Neural crest cell (in vitro differentiated cells): ENCODE results near the gene MMEL1. TPM values are rescaled to one million over a fixed set of nuclear protein-coding genes. Genes with fewer than 3 reads are reported as not detected.
A peak's percentile ranks its signal among the peaks of the same experiment; 100 is the strongest.

ENCODE experiments used
- DNase-seq: peaks from one replicate; pipeline ENCODE4 v3.0.0; 2021; ENCODE audit warnings: low read depth, mixed read lengths, low spot score
- H3K27ac Mint-ChIP-seq: one replicate; pipeline ENCODE4 v1.8.0; 2021; ENCODE audit warnings: mild to moderate bottlenecking, mixed read lengths; ENCODE audit not compliant: unreplicated experiment
- H3K27me3 Mint-ChIP-seq: 2 replicates; pipeline ENCODE4 v1.8.0; 2021; ENCODE audit warnings: low read depth, mild to moderate bottlenecking, mixed read lengths
- H3K36me3 Mint-ChIP-seq: 2 replicates; pipeline ENCODE4 v1.8.0; 2021; ENCODE audit warnings: low read depth, mild to moderate bottlenecking, mixed read lengths
- H3K4me1 Mint-ChIP-seq: 2 replicates; pipeline ENCODE4 v1.8.0; 2021; ENCODE audit warnings: mixed read lengths
- H3K4me3 Mint-ChIP-seq: one replicate; pipeline ENCODE4 v1.8.0; 2021; ENCODE audit warnings: mild to moderate bottlenecking, mixed read lengths
- H3K9me3 Mint-ChIP-seq: 2 replicates; pipeline ENCODE4 v1.8.0; 2021; ENCODE audit warnings: mixed read lengths
- CTCF ChIP-seq: fragments of 200-600 bp; sonication (generic); conservative IDR thresholded peaks from 2 replicates; pipeline ENCODE4 v1.5.0; 2021; ENCODE audit warnings: antibody characterized with exemption, mild to moderate bottlenecking
- total RNA-seq: library from RNA; stranded (reverse); gene quantifications from 2 replicates; pipeline ENCODE4 v1.2.1, GENCODE V29; 2021

Gene MMEL1
- total RNA-seq, 1 donor from 2014 or later: 0.51 TPM

GRCh38 chr1:2617971-2618470 lies 14.8 kb downstream of the MMEL1 start:
- peaks cover 12% of the 10 kb centered on the region for H3K4me1 Mint-ChIP-seq
- peaks cover 3% of the 10 kb centered on the region for H3K36me3 Mint-ChIP-seq
- peaks cover 27% of the 10 kb centered on the region for H3K27me3 Mint-ChIP-seq
- DNase-seq: no peak
- H3K9me3 Mint-ChIP-seq: peaks cover 5% of the 10 kb centered on the region
- no peak for TF ChIP-seq CTCF
- H3K4me3 Mint-ChIP-seq: no peak overlapping the region
- no peak overlapping the region for H3K27ac Mint-ChIP-seq

GRCh38 chr1:2614145-2614544 lies 18.7 kb downstream of the MMEL1 start:
- peaks cover 5% of the 10 kb centered on the region for H3K9me3 Mint-ChIP-seq
- TF ChIP-seq CTCF: no peak
- H3K27ac Mint-ChIP-seq: no peak overlapping the region
- no peaks in the 10 kb centered on the region for H3K36me3 Mint-ChIP-seq
- peaks cover 16% of the 10 kb centered on the region for H3K27me3 Mint-ChIP-seq
- H3K4me1 Mint-ChIP-seq: peaks cover 12% of the 10 kb centered on the region
- no peak overlapping the region for H3K4me3 Mint-ChIP-seq
- DNase-seq: no peak

DNA sequence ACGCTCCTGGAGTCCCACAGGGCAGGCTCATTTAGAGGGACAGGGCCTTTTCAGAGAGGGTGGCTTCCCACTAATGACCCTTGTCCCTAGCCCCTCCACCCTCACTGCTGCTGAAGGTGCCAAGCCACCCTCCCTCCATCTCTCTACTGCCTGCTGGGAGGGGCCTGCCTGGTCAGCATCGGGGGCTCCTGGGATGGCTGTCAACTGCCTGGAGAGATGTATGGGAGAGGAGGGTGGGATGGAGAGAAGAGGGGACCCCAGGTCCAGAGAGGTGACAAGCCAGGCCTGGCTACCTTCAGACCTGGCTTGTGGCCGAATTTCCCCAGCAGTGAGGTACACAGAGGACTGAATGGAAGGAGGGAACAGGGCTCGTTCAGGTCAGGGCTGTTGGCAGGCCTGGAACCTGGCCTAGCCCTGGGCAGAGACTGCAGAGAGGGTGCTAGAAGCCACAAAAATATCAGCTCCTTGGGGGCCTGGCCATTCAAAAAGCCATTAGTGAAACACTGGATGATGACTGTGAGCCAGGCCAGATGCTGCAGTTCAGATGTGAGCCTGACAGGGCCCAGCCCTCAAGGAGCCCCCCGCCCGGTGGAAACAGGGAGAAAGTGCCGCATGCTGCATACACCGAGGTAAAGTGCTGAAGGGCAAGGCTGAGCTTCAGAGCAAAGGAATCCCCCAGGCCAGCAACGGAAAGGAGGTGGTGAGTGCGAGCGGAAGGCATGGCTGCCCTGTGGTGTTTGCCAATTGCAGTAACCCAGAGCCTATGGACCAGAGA lies 20.0 kb downstream of the MMEL1 start:
- peaks cover 3% of the 10 kb centered on the region for H3K4me1 Mint-ChIP-seq
- TF ChIP-seq CTCF: no peak

GRCh38 chr1:2611621-2612437 lies 21.0 kb downstream of the MMEL1 start:
- Mint-ChIP-seq H3K27me3 (peaks cover 16% of the 10 kb centered on the region), H3K9me3 (peaks cover 5% of the 10 kb centered on the region), H3K4me1 (no peaks in the 10 kb centered on the region), H3K27ac (no peak overlapping the region), H3K4me3 (no peak overlapping the region), H3K36me3 (no peaks in the 10 kb centered on the region)
- TF ChIP-seq CTCF: no peak
- DNase-seq: no peak

More for the DNA sequence above, 20.0 kb downstream of the MMEL1 start:
- Mint-ChIP-seq H3K4me3 (no peak overlapping the region), H3K27ac (no peak overlapping the region), H3K36me3 (no peaks in the 10 kb centered on the region), H3K27me3 (peaks cover 16% of the 10 kb centered on the region), H3K9me3 (peaks cover 5% of the 10 kb centered on the region)
- DNase-seq: no peak

DNA sequence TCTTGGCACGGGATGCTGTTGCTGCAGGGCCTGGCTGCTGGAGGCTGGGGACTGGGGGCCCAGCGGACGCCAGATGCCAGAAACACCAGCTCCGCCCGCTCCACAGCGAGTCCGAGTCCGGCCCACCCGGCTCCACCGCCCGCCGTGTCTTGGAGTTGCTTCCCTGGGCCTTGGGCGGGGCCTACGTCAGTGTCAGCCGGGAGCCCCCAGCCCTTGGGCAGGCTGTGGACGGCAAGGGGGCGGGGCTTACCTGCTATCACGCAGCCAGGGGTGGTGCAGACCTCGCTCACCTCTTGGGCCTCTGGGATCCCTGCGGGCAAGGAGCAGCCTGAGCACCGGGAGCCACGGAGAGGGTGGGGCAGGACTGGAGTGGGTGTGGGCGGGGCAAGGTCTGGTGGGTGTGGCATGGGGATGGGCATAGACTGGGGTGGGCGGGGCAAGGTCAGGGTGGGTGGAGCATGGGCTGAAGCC lies 21.8 kb downstream of the MMEL1 start:
- H3K27me3 Mint-ChIP-seq: peaks cover 10% of the 10 kb centered on the region

More for the DNA sequence above, 21.8 kb downstream of the MMEL1 start:
- Mint-ChIP-seq H3K4me1 (no peaks in the 10 kb centered on the region), H3K36me3 (no peaks in the 10 kb centered on the region), H3K27ac (no peak overlapping the region), H3K4me3 (no peak overlapping the region), H3K9me3 (peaks cover 3% of the 10 kb centered on the region)
- TF ChIP-seq CTCF: no peak
- peak; percentile 50 for DNase-seq
